Astrocyte (in vitro differentiated cells and primary cell): Measurements from ENCODE around the gene SULF2. TPM values are rescaled to one million over a fixed set of nuclear protein-coding genes. Genes with fewer than 3 reads are reported as not detected.

ENCODE experiments used
- DNase-seq: peaks from one replicate; pipeline ENCODE4 v3.0.0-alpha.2; 2010; ENCODE audit warnings: low read depth
- FAIRE-seq: peaks from 2 replicates; lab custom pipeline; 2011; peaks lifted over from hg19 to GRCh38; lab: Jason Lieb, UNC
- H2AFZ ChIP-seq: 2 replicates; pipeline ENCODE4 v1.6.0; 2012; ENCODE audit warnings: low read depth, low read length, inconsistent platforms
- H3K27ac ChIP-seq: 2 replicates; pipeline ENCODE4 v1.5.1; 2011; ENCODE audit warnings: low read depth, low read length, inconsistent platforms
- H3K27me3 ChIP-seq: 2 replicates; pipeline ENCODE4 v1.6.0; 2011; ENCODE audit warnings: low read length, inconsistent platforms; ENCODE audit not compliant: insufficient read depth
- H3K36me3 ChIP-seq: 2 replicates; pipeline ENCODE4 v1.5.1; 2011; ENCODE audit warnings: low read length, inconsistent platforms; ENCODE audit not compliant: insufficient read depth
- H3K4me1 ChIP-seq: 2 replicates; pipeline ENCODE4 v1.5.1; 2011; ENCODE audit warnings: low read length, inconsistent platforms; ENCODE audit not compliant: insufficient read depth
- H3K4me2 ChIP-seq: 2 replicates; pipeline ENCODE4 v1.6.0; 2012; ENCODE audit warnings: low read length, inconsistent platforms
- H3K4me3 ChIP-seq: 2 replicates; pipeline ENCODE4 v1.5.1; 2011; ENCODE audit warnings: low read depth, mild to moderate bottlenecking, low read length, inconsistent platforms; ENCODE audit not compliant: insufficient read depth
- H3K79me2 ChIP-seq: 2 replicates; pipeline ENCODE4 v1.6.0; 2012; ENCODE audit warnings: mild to moderate bottlenecking, low read length, inconsistent platforms; ENCODE audit not compliant: insufficient read depth
- H3K9ac ChIP-seq: 2 replicates; pipeline ENCODE4 v1.6.0; 2012; ENCODE audit warnings: mild to moderate bottlenecking, low read length, inconsistent platforms
- H3K9me3 ChIP-seq: 2 replicates; pipeline ENCODE4 v1.5.1; 2012; ENCODE audit warnings: low read depth, mild to moderate bottlenecking, low read length, inconsistent platforms; ENCODE audit not compliant: insufficient read depth
- H4K20me1 ChIP-seq: 2 replicates; pipeline ENCODE4 v1.6.0; 2012; ENCODE audit warnings: low read length, inconsistent platforms; ENCODE audit not compliant: insufficient read depth
- H3K27ac Mint-ChIP-seq: one replicate; pipeline ENCODE4 v1.8.0; 2021; ENCODE audit warnings: mild to moderate bottlenecking, mixed read lengths; ENCODE audit not compliant: unreplicated experiment
- H3K27me3 Mint-ChIP-seq: one replicate; pipeline ENCODE4 v1.8.0; 2021; ENCODE audit warnings: low read depth, mixed read lengths; ENCODE audit not compliant: unreplicated experiment
- H3K36me3 Mint-ChIP-seq: one replicate; pipeline ENCODE4 v1.8.0; 2021; ENCODE audit warnings: low read depth, mixed read lengths; ENCODE audit not compliant: unreplicated experiment
- H3K4me1 Mint-ChIP-seq: one replicate; pipeline ENCODE4 v1.8.0; 2021; ENCODE audit warnings: low read depth, mixed read lengths; ENCODE audit not compliant: unreplicated experiment
- H3K4me3 Mint-ChIP-seq: one replicate; pipeline ENCODE4 v1.8.0; 2021; ENCODE audit warnings: mild to moderate bottlenecking, moderate library complexity, mixed read lengths; ENCODE audit not compliant: unreplicated experiment
- H3K9me3 Mint-ChIP-seq: one replicate; pipeline ENCODE4 v1.8.0; 2021; ENCODE audit warnings: mild to moderate bottlenecking, mixed read lengths; ENCODE audit not compliant: unreplicated experiment
- CTCF ChIP-seq: IDR thresholded peaks from 2 replicates; pipeline ENCODE4 v1.5.1; 2011; ENCODE audit warnings: low read depth, mild to moderate bottlenecking, inconsistent platforms, low read length, moderate library complexity; ENCODE audit not compliant: insufficient read depth
- EZH2 ChIP-seq: IDR thresholded peaks from 2 replicates; pipeline ENCODE4 v1.6.1; 2012; ENCODE audit warnings: mild to moderate bottlenecking, low read length, inconsistent platforms; ENCODE audit not compliant: insufficient read depth
- total RNA-seq: library from RNA; stranded (reverse); gene quantifications from 2 replicates; pipeline ENCODE4 v1.2.1, GENCODE V29; 2021

The SULF2 gene
- total RNA-seq, 1 donor from 2014 or later: 139 TPM

DNA sequence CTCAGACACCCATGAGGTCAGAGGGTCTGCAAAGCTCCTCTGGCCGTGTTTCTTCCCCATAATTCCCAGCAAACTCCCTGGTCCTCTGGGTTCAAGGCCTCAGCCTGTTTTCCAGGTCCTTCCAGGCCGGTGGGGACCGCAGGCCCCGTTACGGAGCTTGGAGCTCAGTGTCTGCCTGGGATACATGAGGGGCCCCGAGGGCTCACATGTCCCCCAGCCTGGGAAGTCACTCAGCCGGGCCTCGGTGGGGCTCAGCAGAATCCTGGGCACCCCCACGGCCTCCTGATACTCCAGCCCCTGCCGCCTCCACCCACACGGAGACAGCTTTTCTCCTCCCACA is 3.4 kb upstream of the SULF2 start:
- peaks cover 6% of the 10 kb centered on the region for H3K27me3 Mint-ChIP-seq
- DNase-seq (no peak), FAIRE-seq (no peak)
- Histone ChIP-seq H3K4me1 (peaks cover 27% of the 10 kb centered on the region), H3K9ac (no peak overlapping the region), H3K27ac (no peak overlapping the region), H3K9me3 (no peaks in the 10 kb centered on the region), H3K4me2 (no peak overlapping the region), H3K36me3 (no peaks in the 10 kb centered on the region), H2AFZ (no peak overlapping the region), H3K4me3 (no peak overlapping the region), H3K79me2 (no peaks in the 10 kb centered on the region), H3K27me3 (peaks cover under 1% of the 10 kb centered on the region), H4K20me1 (peaks cover 10% of the 10 kb centered on the region)
- TF ChIP-seq EZH2 (no peak), CTCF (no peak)
- H3K9me3 Mint-ChIP-seq: no peaks in the 10 kb centered on the region
- H3K36me3 Mint-ChIP-seq: no peaks in the 10 kb centered on the region
- no peak overlapping the region for H3K4me3 Mint-ChIP-seq
- H3K27ac Mint-ChIP-seq: no peak overlapping the region
- peaks cover 14% of the 10 kb centered on the region for H3K4me1 Mint-ChIP-seq

DNA sequence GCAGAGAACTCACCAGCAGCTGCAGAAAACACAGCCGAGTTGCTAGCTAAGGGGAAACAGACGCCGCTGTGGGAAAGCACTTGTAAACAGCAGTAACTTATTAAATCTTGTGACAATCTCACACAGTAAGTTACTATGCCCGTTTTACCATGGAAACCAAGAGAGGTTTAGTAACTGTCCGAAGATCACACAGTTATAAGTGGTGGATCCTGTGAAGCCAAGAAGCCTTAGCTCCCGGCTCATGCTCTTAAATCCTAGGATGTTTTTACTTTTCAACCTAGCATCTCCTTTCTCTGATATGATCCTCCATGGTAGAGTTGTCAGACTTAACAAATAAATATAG is 1.5 kb upstream of the SULF2 start:
- no peak for FAIRE-seq
- peak overlapping the region; percentile 98 for H3K4me2 ChIP-seq
- peak overlapping the region; percentile 66 for H3K4me3 ChIP-seq

More for the DNA sequence above, 1.5 kb upstream of the SULF2 start:
- Histone ChIP-seq H4K20me1 (peaks cover 29% of the 10 kb centered on the region), H3K79me2 (peaks cover 5% of the 10 kb centered on the region), H3K27ac (no peak overlapping the region), H3K4me1 (peaks cover 21% of the 10 kb centered on the region), H2AFZ (no peak overlapping the region), H3K27me3 (peaks cover 9% of the 10 kb centered on the region), H3K36me3 (no peaks in the 10 kb centered on the region), H3K9me3 (no peaks in the 10 kb centered on the region), H3K9ac (peak overlapping the region; percentile 80)
- peaks cover 12% of the 10 kb centered on the region for H3K4me1 Mint-ChIP-seq
- peak overlapping the region; percentile 77 for H3K27ac Mint-ChIP-seq
- DNase-seq: no peak
- peaks cover 9% of the 10 kb centered on the region for H3K27me3 Mint-ChIP-seq
- peak overlapping the region; percentile 89 for H3K4me3 Mint-ChIP-seq
- TF ChIP-seq CTCF: no peak
- no peak for TF ChIP-seq EZH2
- no peaks in the 10 kb centered on the region for H3K9me3 Mint-ChIP-seq
- no peaks in the 10 kb centered on the region for H3K36me3 Mint-ChIP-seq
